AG09309 (cell line): ENCODE measurements around the gene SCYGR1.

Source experiments
- DNase-seq: peaks from one replicate; pipeline ENCODE4 v3.0.0-alpha.2; 2010; ENCODE audit warnings: low read depth
- H3K4me3 ChIP-seq: 2 replicates; pipeline ENCODE4 v1.5.1; 2011; ENCODE audit warnings: mild to moderate bottlenecking, low read depth, low read length, moderate library complexity; ENCODE audit not compliant: control insufficient read depth
- CTCF ChIP-seq: IDR thresholded peaks from 2 replicates; pipeline ENCODE4 v1.5.1; 2011; ENCODE audit warnings: mild to moderate bottlenecking, low read depth, low read length, inconsistent platforms; ENCODE audit not compliant: insufficient read depth, control insufficient read depth; ENCODE audit errors: missing control alignments

Gene SCYGR1

DNA sequence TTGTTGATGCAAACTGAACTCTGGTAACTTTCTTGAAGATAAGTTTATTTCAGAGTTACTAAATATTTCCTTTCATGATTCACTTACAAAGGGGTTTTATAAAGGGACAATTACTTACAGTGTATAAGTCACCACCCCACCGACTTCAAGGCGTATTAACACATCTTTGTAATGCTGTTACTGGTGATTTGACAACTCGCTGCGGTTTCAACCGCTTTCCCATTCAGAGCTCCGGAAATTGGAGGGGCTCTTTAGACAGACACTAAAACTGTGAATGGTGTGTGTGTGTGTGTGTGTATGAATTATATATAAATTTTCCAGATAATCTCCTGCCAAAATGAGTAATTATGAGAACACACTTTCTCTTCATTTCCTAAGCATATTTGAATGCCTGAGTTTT is 13.6 kb downstream of the SCYGR1 start:
- DNase-seq = peak; percentile 74
- no peak for TF ChIP-seq CTCF
- no peak overlapping the region for H3K4me3 ChIP-seq

DNA sequence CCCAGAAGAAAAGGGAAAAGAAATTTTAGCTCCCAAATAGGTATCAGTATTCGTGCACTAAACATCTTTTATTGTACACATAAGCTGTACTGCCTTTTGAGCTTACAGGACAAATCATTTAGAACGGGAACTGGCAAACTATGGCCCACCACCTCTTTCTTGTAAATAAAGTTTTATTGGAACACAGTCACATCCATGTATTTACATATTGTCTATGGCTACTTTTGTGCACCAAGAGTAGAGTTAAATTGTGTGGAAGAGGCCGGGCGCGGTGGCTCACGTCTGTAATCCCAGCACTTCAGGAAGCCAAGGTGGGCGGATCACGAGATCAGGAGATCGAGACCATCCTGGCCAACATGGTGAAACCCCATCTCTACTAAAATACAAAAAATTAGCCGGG is 14.4 kb downstream of the SCYGR1 start:
- no peak overlapping the region for H3K4me3 ChIP-seq
- TF ChIP-seq CTCF = no peak
- no peak for DNase-seq

DNA sequence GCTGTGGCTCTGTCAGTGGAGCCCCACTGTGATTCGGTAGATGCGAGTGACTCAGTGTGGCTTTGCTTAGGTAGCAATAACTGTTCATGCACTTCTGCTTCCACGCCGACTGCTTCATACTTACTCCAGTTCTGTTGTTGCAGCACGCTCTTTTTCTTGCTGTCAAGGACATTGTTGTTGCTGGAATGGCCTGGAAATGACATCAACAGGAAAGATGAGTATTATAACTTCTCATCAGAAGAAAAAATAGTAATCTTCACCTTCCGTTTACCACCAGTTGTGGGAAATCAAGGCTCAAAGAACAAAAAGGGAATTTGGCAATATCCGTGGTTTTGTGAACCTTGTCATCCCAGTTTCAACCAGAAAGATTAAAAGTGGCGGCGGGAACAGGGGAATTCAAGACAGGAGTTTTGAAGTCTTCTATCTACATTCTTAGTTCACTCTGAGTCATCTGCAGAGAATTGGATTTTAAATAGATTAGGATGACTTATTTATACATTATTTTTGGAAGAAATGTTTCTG is 16.9 kb downstream of the SCYGR1 start:
- TF ChIP-seq CTCF = no peak
- H3K4me3 ChIP-seq = no peak overlapping the region
- peak; percentile 70 for DNase-seq

DNA sequence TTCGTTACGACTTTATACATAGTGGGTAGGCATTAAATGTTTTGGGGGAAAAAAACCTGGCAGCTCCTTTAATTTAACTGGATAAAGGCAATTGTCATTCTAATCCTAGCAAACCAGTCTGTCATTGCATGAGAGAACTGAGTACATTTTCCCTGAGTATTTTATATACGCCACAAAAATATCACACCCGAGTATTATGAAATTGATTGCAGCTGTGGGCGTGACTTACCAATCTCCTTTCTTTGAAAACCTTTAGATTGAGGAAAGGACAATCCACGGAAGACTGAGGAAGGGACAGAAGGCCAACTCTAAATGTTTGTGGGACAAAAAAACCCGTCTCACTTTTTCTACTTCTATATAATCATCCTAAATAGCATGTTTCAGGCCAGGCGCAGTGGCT is 17.7 kb downstream of the SCYGR1 start:
- TF ChIP-seq CTCF = no peak
- H3K4me3 ChIP-seq = no peak overlapping the region
- DNase-seq = no peak

- no peak for DNase-seq
- no peak overlapping the region for H3K4me3 ChIP-seq
- no peak for TF ChIP-seq CTCF
Measured at GRCh38 chr2:227368574-227368973, 19.2 kb downstream of the SCYGR1 start.

- H3K4me3 ChIP-seq = no peak overlapping the region
- TF ChIP-seq CTCF = no peak
- DNase-seq = no peak
Measured at GRCh38 chr2:227367427-227367795, 20.3 kb downstream of the SCYGR1 start.
